CD8-positive, alpha-beta memory T cell (primary cell): ENCODE data around the gene CACNA1E. TPM values are rescaled to one million over a fixed set of nuclear protein-coding genes. Genes with fewer than 3 reads are reported as not detected.

ENCODE experiments used
- CTCF ChIA-PET: fragments of 350-600 bp; sonication (Branson Sonifier 250); formaldehyde crosslinking; loops from one replicate; lab custom pipeline; 2021; ENCODE audit warnings: antibody characterized with exemption; lab: Charles Lee
- POLR2A ChIA-PET: fragments of 350-600 bp; sonication (Branson Sonifier 250); formaldehyde crosslinking; loops from one replicate; lab custom pipeline; 2021; ENCODE audit warnings: antibody characterized with exemption; lab: Charles Lee
- DNase-seq, 5 donors: peaks; one replicate each; pipeline versions ENCODE4 v3.0.0 to v3.0.0-alpha.2; 2020 to 2022; ENCODE audit warnings: mixed read lengths in 1 of 5
- H3K27ac ChIP-seq: one replicate; pipeline ENCODE4 v1.7.0; 2013; ENCODE audit warnings: low read depth, mild to moderate bottlenecking, low read length, moderate library complexity
- H3K27me3 ChIP-seq: 2 replicates; pipeline ENCODE4 v1.7.0; 2013; ENCODE audit warnings: low read length, mild to moderate bottlenecking; ENCODE audit not compliant: insufficient read depth, poor library complexity, severe bottlenecking
- H3K36me3 ChIP-seq: 2 replicates; pipeline ENCODE4 v1.7.0; 2013; ENCODE audit warnings: mild to moderate bottlenecking, low read length, moderate library complexity; ENCODE audit not compliant: insufficient read depth
- H3K4me1 ChIP-seq: 2 replicates; pipeline ENCODE4 v1.7.0; 2013; ENCODE audit warnings: mild to moderate bottlenecking, low read length, moderate library complexity; ENCODE audit not compliant: insufficient read depth
- H3K4me3 ChIP-seq: 2 replicates; pipeline ENCODE4 v1.7.0; 2013; ENCODE audit warnings: mild to moderate bottlenecking, low read length
- H3K9me3 ChIP-seq: 2 replicates; pipeline ENCODE4 v1.7.0; 2013; ENCODE audit warnings: mild to moderate bottlenecking, low read length
- H3K27ac Mint-ChIP-seq, 8 donors: one replicate each; pipeline ENCODE4 v1.8.0; 2020 to 2021; ENCODE audit warnings: mixed read lengths in 8 of 8, mild to moderate bottlenecking in 6 of 8, inconsistent platforms in 3 of 8, moderate library complexity in 3 of 8
- H3K27me3 Mint-ChIP-seq, 2 donors: one replicate each; pipeline ENCODE4 v1.8.0; 2020 to 2021; ENCODE audit warnings: mixed read lengths in 2 of 2, mild to moderate bottlenecking in 1 of 2, moderate library complexity in 1 of 2
- H3K36me3 Mint-ChIP-seq, 3 donors: one replicate each; pipeline ENCODE4 v1.8.0; 2020 to 2021; ENCODE audit warnings: mixed read lengths in 3 of 3, inconsistent platforms in 1 of 3, mild to moderate bottlenecking in 1 of 3
- H3K4me1 Mint-ChIP-seq, 3 donors: one replicate each; pipeline ENCODE4 v1.8.0; 2020 to 2021; ENCODE audit warnings: mixed read lengths in 3 of 3, inconsistent platforms in 1 of 3, mild to moderate bottlenecking in 1 of 3
- H3K4me3 Mint-ChIP-seq, 7 donors: one replicate each; pipeline ENCODE4 v1.8.0; 2020 to 2021; ENCODE audit warnings: mixed read lengths in 7 of 7, mild to moderate bottlenecking in 6 of 7, moderate library complexity in 4 of 7, inconsistent platforms in 2 of 7
- H3K9me3 Mint-ChIP-seq, 5 donors: one replicate each; pipeline ENCODE4 v1.8.0; 2020 to 2022; ENCODE audit warnings: mixed read lengths in 5 of 5, mild to moderate bottlenecking in 3 of 5, moderate library complexity in 2 of 5, inconsistent platforms in 1 of 5
- polyA plus RNA-seq: library from polyadenylated mRNA; unstranded; fragments of 300-500 nt; fragmentation: Illumina TruSeq; gene quantifications from one replicate; pipeline ENCODE4 v1.2.3, GENCODE V29; 2021
- total RNA-seq, 2 experiments: library from RNA; stranded (reverse); gene quantifications; one replicate each; pipeline ENCODE4 v1.2.3, GENCODE V29; 2021

The CACNA1E gene
- total and polyA plus RNA-seq, 3 experiments from 2014 or later: not detected

- H3K4me1 Mint-ChIP-seq: no peaks in the 10 kb centered on the region
- Histone ChIP-seq H3K27me3 (no peaks in the 10 kb centered on the region), H3K27ac (no peak overlapping the region), H3K4me1 (no peaks in the 10 kb centered on the region), H3K36me3 (no peaks in the 10 kb centered on the region), H3K9me3 (no peaks in the 10 kb centered on the region), H3K4me3 (no peak overlapping the region)
- peaks cover 0 to 4% (median 0%) of the 10 kb centered on the region in 5 donors for H3K9me3 Mint-ChIP-seq
- POLR2A ChIA-PET: no interaction called here
- H3K36me3 Mint-ChIP-seq: no peaks in the 10 kb centered on the region
- H3K27ac Mint-ChIP-seq: no peak overlapping the region
- peaks cover 0 to 2% of the 10 kb centered on the region in 2 donors for H3K27me3 Mint-ChIP-seq
- CTCF ChIA-PET: no interaction called here
- H3K4me3 Mint-ChIP-seq: no peak overlapping the region
- DNase-seq: no peak
Observed at GRCh38 chr1:181637998-181638397, 154.7 kb downstream of the CACNA1E start.

- no peaks in the 10 kb centered on the region for H3K4me1 ChIP-seq
- no peak overlapping the region for H3K27ac Mint-ChIP-seq
- H3K27me3 Mint-ChIP-seq: peaks cover 2 to 21% of the 10 kb centered on the region in 2 donors
- no peak overlapping the region for H3K4me3 ChIP-seq
- H3K36me3 Mint-ChIP-seq: no peaks in the 10 kb centered on the region
- ChIA-PET CTCF (no interaction called here), POLR2A (no interaction called here)
- H3K9me3 Mint-ChIP-seq: peaks cover 0 to 4% (median 0%) of the 10 kb centered on the region in 5 donors
- no peaks in the 10 kb centered on the region for H3K4me1 Mint-ChIP-seq
- no peak overlapping the region for H3K4me3 Mint-ChIP-seq
- no peaks in the 10 kb centered on the region for H3K36me3 ChIP-seq
- H3K27ac ChIP-seq: no peak overlapping the region
- H3K27me3 ChIP-seq: no peaks in the 10 kb centered on the region
- no peaks in the 10 kb centered on the region for H3K9me3 ChIP-seq
- DNase-seq: no peak
Observed at GRCh38 chr1:181640956-181641355, 157.6 kb downstream of the CACNA1E start.

- H3K4me1 Mint-ChIP-seq: no peaks in the 10 kb centered on the region
- CTCF ChIA-PET: no interaction called here
Observed at GRCh38 chr1:181643631-181644030, 160.3 kb downstream of the CACNA1E start.

GRCh38 chr1:181645171-181645570 is 161.9 kb downstream of the CACNA1E start:
- no peak overlapping the region for H3K27ac Mint-ChIP-seq
- no peaks in the 10 kb centered on the region for H3K4me1 Mint-ChIP-seq
- DNase-seq: no peak
- no peaks in the 10 kb centered on the region for H3K9me3 Mint-ChIP-seq
- no peak overlapping the region for H3K4me3 Mint-ChIP-seq
- Histone ChIP-seq H3K27me3 (no peaks in the 10 kb centered on the region), H3K36me3 (no peaks in the 10 kb centered on the region), H3K4me3 (no peak overlapping the region), H3K9me3 (no peaks in the 10 kb centered on the region), H3K4me1 (no peaks in the 10 kb centered on the region), H3K27ac (no peak overlapping the region)
- peaks cover 2 to 30% of the 10 kb centered on the region in 2 donors for H3K27me3 Mint-ChIP-seq
- ChIA-PET CTCF (no interaction called here), POLR2A (no interaction called here)
- H3K36me3 Mint-ChIP-seq: no peaks in the 10 kb centered on the region

More at GRCh38 chr1:181643631-181644030, 160.3 kb downstream of the CACNA1E start:
- Histone ChIP-seq H3K27ac (no peak overlapping the region), H3K27me3 (no peaks in the 10 kb centered on the region), H3K9me3 (no peaks in the 10 kb centered on the region), H3K4me1 (no peaks in the 10 kb centered on the region), H3K36me3 (no peaks in the 10 kb centered on the region), H3K4me3 (no peak overlapping the region)
- DNase-seq: no peak
- H3K36me3 Mint-ChIP-seq: no peaks in the 10 kb centered on the region
- no peaks in the 10 kb centered on the region for H3K9me3 Mint-ChIP-seq
- peaks cover 2 to 25% of the 10 kb centered on the region in 2 donors for H3K27me3 Mint-ChIP-seq
- no peak overlapping the region for H3K27ac Mint-ChIP-seq
- POLR2A ChIA-PET: no interaction called here
- no peak overlapping the region for H3K4me3 Mint-ChIP-seq

GRCh38 chr1:181646710-181647109 is 163.4 kb downstream of the CACNA1E start:
- H3K4me3 Mint-ChIP-seq: no peak overlapping the region
- H3K9me3 Mint-ChIP-seq: no peaks in the 10 kb centered on the region
- Histone ChIP-seq H3K27me3 (no peaks in the 10 kb centered on the region), H3K4me1 (no peaks in the 10 kb centered on the region), H3K9me3 (no peaks in the 10 kb centered on the region), H3K36me3 (no peaks in the 10 kb centered on the region), H3K27ac (no peak overlapping the region), H3K4me3 (no peak overlapping the region)
- DNase-seq: no peak
- ChIA-PET CTCF (no interaction called here), POLR2A (no interaction called here)
- no peak overlapping the region for H3K27ac Mint-ChIP-seq
- H3K27me3 Mint-ChIP-seq: peaks cover 2 to 37% of the 10 kb centered on the region in 2 donors
- no peaks in the 10 kb centered on the region for H3K4me1 Mint-ChIP-seq
- no peaks in the 10 kb centered on the region for H3K36me3 Mint-ChIP-seq

GRCh38 chr1:181647314-181648035 is 164.2 kb downstream of the CACNA1E start:
- no peaks in the 10 kb centered on the region for H3K4me1 ChIP-seq
- ChIA-PET CTCF (no interaction called here), POLR2A (no interaction called here)
- no peaks in the 10 kb centered on the region for H3K9me3 ChIP-seq
- H3K9me3 Mint-ChIP-seq: peaks cover 0 to 2% (median 0%) of the 10 kb centered on the region in 5 donors
- H3K36me3 Mint-ChIP-seq: no peaks in the 10 kb centered on the region
- DNase-seq: no peak
- H3K27me3 ChIP-seq: no peaks in the 10 kb centered on the region
- H3K27me3 Mint-ChIP-seq: peaks cover 2 to 44% of the 10 kb centered on the region in 2 donors
- no peak overlapping the region for H3K27ac Mint-ChIP-seq
- no peak overlapping the region for H3K4me3 ChIP-seq
- no peaks in the 10 kb centered on the region for H3K36me3 ChIP-seq
- H3K4me3 Mint-ChIP-seq: no peak overlapping the region
- no peaks in the 10 kb centered on the region for H3K4me1 Mint-ChIP-seq
- H3K27ac ChIP-seq: no peak overlapping the region

GRCh38 chr1:181651276-181651675 is 168.0 kb downstream of the CACNA1E start:
- H3K4me3 Mint-ChIP-seq: no peak overlapping the region

GRCh38 chr1:181655756-181656155 is 172.4 kb downstream of the CACNA1E start:
- ChIA-PET CTCF (no interaction called here), POLR2A (no interaction called here)
- Mint-ChIP-seq H3K4me1 (no peaks in the 10 kb centered on the region), H3K27me3 (peaks cover under 1 to 17% of the 10 kb centered on the region in 2 donors), H3K36me3 (peaks cover 0 to 2% (median 0%) of the 10 kb centered on the region in 3 donors), H3K4me3 (no peak overlapping the region), H3K9me3 (peaks cover 0 to 2% (median 0%) of the 10 kb centered on the region in 5 donors), H3K27ac (no peak overlapping the region)
- Histone ChIP-seq H3K4me1 (no peaks in the 10 kb centered on the region), H3K4me3 (no peak overlapping the region), H3K27ac (no peak overlapping the region), H3K36me3 (no peaks in the 10 kb centered on the region), H3K9me3 (no peaks in the 10 kb centered on the region), H3K27me3 (no peaks in the 10 kb centered on the region)
- DNase-seq: no peak

More at GRCh38 chr1:181651276-181651675, 168.0 kb downstream of the CACNA1E start:
- Mint-ChIP-seq H3K27ac (no peak overlapping the region), H3K27me3 (peaks cover 0 to 22% of the 10 kb centered on the region in 2 donors), H3K36me3 (peaks cover 0 to 2% (median 0%) of the 10 kb centered on the region in 3 donors), H3K4me1 (no peaks in the 10 kb centered on the region), H3K9me3 (peaks cover 0 to 2% (median 0%) of the 10 kb centered on the region in 5 donors)
- no peaks in the 10 kb centered on the region for H3K9me3 ChIP-seq
- no peak overlapping the region for H3K27ac ChIP-seq
- no peaks in the 10 kb centered on the region for H3K4me1 ChIP-seq
- no peaks in the 10 kb centered on the region for H3K27me3 ChIP-seq
- no peaks in the 10 kb centered on the region for H3K36me3 ChIP-seq
- no peak overlapping the region for H3K4me3 ChIP-seq
- CTCF ChIA-PET: no interaction called here
- no peak for DNase-seq
- POLR2A ChIA-PET: no interaction called here
